ENCODE results near the gene NLRP3. TPM values are rescaled to one million over a fixed set of nuclear protein-coding genes. Genes with fewer than 3 reads are reported as not detected.
"Not testable (repeated sequence)": the region's sequence is repeated elsewhere in the genome, so short reads cannot be mapped to it uniquely, and the experiment has no call there.

NLRP3 gene
- 1 to 10 TPM in 2 of 3 donors, under 1 TPM in 1; 0.90 to 1.2 (median 1.0) TPM for polyA plus RNA-seq (ENCODE audit: insufficient read length in 3 of 3)

DNA sequence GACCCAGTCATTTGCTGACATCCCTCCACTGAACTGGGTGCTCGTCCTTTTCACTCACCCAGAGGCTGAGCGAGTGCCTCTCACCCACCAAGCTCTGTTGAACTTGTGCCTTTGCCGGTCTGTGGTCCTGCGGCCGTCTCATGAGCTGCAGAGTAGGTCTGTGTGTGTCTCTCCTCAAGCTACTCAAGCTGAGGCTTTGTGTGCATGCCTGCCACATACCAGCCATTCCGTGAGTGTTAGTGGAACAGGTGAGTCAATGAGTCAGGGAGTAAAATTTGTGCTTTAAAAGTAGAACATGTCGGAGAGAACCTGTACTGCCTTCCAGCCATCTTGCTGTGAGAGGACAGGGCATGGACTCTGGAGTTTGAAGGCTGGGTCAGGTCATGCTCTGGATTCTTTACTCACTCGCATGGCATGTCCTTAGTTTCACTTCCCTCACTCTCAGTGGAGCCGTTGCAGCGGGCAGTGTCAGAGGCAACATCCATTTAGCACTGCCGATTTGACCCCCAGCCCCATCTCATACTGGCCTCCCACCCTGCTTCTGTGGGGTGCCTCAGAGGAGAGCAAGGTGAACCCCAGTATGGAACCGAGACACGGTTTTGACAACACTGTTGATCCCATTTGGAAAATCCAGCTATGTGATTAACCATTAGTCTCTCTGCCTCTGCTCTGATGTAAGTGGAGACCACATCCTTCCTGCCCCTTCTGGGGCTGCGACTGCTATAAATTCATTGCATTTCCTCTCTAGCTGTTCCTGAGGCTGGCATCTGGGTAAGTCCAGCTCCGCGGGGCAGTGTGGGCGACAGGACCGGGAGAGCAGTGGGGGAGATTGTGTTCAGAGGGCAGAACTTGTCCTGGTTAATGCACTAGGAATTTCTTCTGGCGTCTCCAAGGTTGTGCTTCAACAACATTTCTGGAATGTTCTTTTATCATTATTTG, at the start of gene NLRP3:
Gene NLRP3, plus strand, starts transcription at position 751 of the 939 bp plus-strand sequence. CDS start 2,628 bp downstream, outside the sequence.
- DNase-seq (ENCODE audit: low read depth in 3 of 3, low spot score in 2 of 3) = no peak

DNA sequence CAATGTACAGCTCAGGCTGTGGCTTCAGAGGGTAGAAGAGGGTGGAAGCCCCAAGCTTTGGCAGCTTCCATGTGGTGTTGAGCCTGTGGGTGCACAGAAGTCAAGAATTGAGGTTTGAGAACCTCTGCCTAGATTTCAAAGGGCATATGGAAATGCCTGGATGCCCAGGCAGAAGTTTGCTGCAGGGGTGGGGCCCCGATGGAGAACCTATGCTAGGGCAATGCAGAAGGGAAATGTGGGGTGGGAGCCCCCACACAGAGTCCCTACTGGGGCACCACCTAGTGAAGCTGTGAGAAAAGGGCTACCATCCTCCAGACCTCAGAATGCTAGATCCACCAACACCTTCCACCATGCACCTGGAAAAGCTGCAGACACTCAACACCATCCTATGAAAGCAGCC, 49.6 kb upstream of the NLRP3 start:
- DNase-seq (ENCODE audit: low read depth in 3 of 3, low spot score in 2 of 3) = not testable (repeated sequence)

DNA sequence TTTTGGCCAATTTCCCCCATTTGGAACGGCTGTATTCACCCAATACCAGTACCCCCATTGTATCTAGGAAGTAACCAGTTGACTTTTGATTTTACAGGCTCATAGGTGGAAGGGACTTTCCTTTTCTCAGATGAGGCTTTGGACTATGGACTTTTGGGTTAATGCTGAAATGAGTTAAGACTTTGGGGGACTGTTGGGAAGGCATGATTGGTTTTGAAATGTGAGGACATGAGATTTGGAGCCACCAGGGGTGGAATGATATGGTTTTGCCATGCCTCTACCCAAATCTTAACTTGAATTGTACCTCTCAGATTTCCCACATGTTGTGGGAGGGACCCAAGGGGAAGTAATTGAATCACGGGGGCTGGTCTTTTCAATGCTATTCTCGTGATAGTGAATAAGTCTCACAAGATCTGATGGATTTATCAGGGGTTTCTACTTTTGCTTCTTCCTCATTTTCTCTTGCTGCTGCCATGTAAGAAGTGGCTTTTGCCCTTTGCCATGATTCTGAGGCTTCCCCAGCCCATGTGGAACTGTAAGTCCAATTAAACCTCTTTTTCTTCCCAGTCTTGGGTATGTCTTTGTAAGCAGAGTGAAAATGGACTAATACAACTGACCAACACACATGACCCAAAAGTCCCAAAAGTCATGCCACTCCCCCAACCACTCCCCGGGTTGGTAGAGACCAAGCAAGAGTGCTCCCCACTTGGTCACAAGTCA, 48.9 kb upstream of the NLRP3 start:
- DNase-seq (ENCODE audit: low read depth in 3 of 3, low spot score in 2 of 3) = no peak

DNA sequence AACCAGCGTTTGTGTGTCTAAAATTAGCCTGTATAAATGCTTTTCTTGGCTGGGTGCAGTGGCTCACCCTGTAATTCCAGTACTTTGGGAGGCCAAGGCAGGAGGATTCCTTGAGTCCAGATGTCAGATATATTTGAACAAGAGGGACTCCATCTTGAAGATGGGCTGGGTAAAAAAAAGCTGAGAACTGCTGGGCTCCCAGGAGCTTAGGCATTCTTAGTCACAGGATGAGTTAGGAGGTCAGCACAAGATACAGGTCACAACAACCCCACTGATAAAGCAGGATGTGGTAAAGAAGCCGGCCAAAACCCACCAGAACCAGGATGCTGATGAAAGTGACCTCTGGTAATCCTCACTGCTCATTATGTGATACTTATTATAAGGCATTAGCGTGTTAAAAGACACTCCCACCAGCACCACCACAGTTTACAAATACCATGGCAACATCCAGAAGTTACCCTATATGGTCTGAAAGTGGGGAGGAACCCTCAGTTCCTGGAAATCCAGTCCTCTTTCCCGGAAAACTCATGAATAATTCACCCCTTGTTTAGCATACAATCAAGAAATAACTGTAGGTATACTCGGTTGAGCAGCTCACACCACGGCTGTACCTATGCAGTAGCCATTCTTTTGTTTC, 48.1 kb upstream of the NLRP3 start:
- DNase-seq (ENCODE audit: low read depth in 3 of 3, low spot score in 2 of 3) = no peak

DNA sequence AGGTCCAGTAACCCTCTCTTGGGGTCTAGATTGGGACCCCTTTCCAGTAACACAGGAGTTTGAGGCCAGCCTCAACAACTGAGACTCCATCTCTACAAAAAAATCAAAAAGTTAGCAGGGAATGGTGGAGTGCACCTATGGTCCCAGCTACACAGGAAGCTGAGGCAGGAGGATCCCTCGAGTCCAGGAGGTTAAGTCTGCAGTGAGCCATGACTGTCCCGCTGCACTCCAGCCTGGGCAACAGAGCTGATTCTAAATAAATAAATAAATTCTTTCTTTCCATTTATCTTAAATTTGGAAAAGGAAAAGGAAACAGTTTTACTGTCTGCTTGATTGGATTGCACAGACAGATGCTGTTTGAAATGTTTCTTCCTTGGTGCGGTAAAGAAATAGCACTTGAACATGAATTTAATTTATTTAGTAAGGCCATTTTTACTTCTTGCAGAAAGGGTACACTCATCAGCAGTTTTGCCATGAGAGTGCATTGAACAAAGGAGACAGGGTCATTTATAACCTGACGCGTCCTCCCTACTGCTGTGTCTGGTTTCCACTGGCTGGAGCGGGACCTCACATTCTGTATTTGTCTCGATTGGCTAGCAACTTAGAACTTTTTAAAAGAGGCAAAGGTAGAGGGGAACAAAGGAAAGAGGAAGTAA, 47.4 kb upstream of the NLRP3 start:
- no peak for DNase-seq (ENCODE audit: low read depth in 3 of 3, low spot score in 2 of 3)

DNA sequence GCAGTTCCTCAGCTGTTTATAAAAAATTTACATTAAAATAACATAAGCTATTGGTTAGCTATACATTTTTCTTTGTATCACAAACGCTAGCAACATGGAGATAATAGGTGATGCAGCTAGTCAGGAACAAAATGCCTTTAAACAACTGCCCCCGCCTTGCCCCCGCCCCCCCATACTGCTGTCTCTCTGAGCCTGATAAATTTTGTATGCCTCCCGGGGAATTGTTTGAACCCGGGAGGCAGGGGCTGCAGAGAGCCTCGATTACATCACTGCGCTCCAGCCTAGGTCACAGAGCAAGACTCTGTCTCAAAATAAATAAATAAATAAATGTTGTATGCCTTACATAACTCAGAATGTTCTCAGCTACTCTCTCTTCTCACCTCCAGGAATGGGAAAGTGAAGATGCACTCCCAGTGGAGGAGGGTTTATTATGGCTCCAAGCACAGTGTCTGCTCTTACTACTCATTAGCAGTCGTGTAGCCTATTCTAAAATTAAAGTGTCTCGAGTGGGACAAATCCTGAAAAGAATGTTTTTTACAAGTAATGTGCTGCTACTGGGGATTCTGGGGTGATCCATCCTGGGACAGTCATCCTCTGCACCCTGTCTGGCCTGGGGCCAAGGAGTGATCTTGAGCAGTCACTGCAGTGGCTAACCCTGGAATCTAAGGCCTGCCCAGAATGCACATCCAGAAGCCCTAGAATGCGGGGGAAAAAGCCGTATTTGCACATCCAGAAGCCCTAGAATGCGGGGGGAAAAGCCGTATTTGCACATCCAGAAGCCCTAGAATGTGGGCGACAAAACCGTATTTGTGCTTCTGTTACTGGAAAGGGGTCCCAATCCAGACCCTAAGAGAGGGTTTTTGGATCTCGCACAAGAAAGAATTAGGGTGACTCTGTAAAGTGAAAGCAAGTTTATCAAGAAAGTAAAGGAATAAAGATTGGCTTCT, 44.9 kb upstream of the NLRP3 start:
- no peak for DNase-seq (ENCODE audit: low read depth in 3 of 3, low spot score in 2 of 3)

DNA sequence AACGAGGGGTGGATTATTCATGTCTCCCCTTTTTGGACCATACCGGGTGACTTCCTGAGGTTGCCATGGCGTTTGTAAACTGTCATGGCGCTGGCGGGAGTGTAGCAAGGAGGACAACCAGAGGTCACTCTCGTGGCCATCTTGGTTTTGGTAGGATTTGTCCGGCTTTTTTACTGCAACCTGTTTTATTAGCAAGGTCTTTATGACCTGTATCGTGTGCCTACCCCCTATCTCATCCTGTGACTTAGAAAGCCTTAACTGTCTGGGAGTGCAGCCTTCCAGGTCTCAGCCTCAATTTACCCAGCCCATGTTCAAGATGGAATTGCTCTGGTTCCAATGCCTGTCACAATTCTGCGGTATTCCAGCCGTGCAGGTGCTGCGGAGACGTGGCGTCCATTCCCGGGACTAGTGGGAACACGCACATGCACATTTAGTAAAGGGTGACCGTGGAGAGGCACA, 44.1 kb upstream of the NLRP3 start:
- no peak for DNase-seq (ENCODE audit: low read depth in 3 of 3, low spot score in 2 of 3)

DNA sequence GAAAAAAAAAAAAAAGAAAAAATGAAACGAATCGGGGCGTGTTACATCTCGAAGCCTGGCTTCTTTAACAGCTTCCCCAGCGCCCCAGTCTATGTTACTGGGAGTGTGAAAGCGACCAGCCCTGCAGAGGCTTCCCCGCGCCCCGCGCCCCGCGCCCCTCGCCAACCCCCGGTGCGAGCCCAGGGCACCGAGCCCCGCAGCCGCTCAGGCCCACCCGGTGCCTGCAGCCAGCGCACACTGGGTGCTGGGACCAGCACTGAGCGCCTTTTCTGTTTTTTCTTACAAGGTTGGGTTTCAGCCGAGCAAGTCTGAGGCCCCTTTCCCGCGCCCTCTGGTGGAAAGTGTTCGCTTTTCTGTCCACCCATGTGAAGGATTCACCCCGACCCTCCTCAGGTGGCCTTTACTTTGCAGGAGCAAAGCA, 42.2 kb upstream of the NLRP3 start:
- no peak for DNase-seq (ENCODE audit: low read depth in 3 of 3, low spot score in 2 of 3)

DNA sequence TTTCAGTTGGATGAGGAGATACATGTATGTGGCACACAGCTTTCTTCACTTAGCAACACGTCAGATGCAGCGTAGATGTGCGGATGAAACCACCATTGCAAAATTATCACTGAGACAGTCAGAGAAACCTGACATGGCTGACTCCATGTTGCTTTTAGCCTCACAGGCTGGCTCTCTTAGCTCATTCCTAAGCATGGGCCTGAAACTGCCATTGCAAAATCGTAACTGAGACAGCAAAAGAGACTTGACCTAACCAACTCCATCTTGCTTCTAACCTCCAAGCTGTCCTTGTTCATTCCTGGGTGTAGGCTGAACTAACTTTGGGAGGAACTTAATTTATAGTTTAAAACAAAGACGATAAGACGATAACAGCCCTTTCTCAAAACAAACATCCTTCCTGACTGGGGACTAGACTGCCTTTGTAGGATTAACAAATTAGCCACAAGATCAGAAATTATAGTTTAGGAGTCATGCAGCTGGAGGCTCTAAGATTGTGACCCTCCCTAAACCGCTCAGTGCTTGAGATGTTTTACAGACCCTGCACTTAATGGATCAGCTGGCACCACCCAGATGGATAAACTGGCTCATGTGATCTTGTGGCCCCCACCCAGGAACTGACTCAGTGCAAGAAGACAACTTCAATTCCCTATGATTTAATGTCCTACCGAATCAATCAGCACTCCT, 41.2 kb upstream of the NLRP3 start:
- DNase-seq (ENCODE audit: low read depth in 3 of 3, low spot score in 2 of 3) = not testable (repeated sequence)

DNA sequence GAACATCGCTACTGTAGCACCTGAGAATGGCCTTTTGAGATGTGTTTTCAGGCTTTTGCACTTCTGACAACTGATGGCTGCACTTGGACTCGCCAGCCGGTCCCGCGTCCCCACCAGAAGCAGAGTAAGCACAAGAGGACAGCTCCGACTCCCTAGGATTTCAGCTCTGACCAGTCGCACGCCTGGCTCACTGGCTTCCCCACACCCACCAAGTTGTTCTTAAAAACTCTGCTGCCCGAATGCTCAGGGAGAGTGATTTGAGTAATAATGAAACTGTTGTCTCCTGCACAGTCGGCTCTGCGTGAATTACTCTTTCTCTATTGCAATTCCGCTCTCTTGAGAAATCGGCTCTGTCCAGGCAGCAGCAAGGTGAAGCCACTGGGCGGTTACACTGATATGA, 40.2 kb upstream of the NLRP3 start:
- DNase-seq (ENCODE audit: low read depth in 3 of 3, low spot score in 2 of 3) = no peak

DNA sequence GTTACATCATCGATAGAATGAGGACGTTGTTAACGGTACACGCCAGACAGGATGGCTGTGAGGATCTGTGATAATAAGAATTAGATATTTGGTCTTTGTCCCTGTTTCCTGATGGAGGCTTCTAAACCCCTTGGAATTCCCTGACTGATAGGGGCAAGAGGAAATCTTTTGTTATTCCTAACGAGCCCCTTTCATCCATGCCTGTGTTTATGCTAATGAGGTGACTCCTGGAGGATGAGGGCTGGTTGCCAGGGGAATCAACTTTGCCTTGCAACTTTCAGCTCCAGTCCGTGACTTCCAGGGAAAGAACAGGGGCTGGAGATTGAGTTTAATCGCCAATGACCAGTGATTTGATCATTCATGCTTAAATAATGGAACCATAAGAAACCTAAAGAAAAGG, 39.3 kb upstream of the NLRP3 start:
- DNase-seq (ENCODE audit: low read depth in 3 of 3, low spot score in 2 of 3) = no peak

DNA sequence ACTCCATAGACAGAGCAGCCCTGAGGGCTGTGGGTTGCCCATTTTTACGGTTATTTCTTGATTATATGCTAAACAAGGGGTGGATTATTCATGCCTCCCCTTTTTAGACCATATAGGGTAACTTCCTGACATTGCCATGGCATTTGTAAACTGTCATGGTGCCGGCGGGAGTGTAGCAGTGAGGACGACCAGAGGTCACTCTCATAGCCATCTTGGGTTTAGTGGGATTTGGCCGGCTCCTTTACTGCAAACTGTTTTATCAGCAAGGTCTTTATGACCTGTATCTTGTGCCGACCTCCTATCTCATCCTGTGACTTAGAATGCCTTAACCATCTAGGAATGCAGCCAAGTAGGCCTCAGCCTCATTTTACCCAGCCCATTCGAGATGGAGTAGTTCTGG, 38.3 kb upstream of the NLRP3 start:
- DNase-seq (ENCODE audit: low read depth in 3 of 3, low spot score in 2 of 3) = not testable (repeated sequence)

DNA sequence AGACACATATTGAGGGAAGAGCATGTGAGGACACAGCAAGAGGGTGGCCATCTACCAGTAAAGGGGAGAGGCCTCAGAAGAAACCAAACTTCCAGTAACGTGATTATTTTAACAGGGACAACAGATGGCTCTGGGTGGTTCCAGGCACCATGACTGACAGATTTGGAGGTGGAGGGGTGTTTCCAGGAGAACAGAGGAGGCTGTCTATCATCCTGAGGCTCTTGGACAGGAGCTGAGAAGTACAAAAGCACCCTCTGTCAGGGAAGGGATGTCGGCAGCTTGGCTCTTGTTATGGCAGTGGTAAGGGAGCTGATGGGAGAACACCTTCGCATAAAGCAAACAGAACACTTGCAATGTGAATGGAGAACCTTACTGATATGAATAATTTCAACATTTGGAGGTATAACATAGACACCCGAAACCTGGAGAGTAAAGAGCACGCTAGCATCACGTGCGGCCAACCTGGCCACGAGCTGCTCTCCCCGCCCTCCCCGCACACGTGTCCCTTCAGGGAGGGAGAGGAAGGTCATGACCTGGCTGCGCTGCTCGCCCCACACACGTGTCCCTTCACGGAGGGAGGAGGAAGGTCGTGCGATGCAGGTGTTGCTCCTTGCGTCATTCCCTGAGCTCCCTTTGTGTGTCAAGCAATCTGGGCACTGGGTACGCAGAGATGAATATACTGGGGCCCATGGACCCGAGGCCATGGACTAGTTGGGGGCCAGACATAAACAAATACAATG, 37.5 kb upstream of the NLRP3 start:
- DNase-seq (ENCODE audit: low read depth in 3 of 3, low spot score in 2 of 3) = no peak

DNA sequence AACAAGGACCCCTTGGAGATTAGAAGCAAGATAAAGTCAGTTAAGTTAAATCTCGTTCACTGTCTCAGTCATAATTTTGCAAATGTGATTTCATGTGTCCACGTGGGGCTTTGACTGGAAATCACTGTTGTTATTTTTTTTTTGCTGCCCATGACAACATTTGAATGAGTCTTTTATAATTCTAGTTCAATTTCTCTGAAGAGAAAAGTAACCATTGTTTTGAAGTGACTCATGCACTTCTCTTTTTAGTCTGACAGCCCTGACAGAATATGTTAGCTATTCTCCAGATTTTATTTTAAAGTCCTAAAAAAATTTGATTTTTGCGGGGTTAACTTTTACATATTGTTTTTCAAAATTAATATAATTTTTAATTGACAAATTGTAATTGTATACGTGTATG, 30.7 kb upstream of the NLRP3 start:
- DNase-seq (ENCODE audit: low read depth in 3 of 3, low spot score in 2 of 3) = no peak

DNA sequence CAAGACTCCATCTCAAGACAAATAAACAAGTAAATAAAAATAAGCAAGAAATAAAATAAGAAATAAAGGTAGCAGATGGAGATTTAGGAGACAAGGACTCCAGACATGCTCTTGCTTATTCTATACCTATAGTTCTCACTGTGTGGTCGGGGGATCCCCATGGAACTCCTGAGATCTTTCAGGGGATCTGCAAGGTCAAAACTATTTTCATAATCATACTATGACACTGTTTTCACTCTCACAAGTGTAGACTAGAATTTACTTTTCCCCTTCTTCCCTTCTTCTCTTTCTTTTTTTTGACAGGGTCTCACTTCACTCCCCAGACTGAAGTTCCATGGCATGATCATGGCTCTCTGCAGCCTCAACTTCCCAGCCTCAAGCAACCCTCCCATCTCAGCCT, 29.8 kb upstream of the NLRP3 start:
- no peak for DNase-seq (ENCODE audit: low read depth in 3 of 3, low spot score in 2 of 3)

DNA sequence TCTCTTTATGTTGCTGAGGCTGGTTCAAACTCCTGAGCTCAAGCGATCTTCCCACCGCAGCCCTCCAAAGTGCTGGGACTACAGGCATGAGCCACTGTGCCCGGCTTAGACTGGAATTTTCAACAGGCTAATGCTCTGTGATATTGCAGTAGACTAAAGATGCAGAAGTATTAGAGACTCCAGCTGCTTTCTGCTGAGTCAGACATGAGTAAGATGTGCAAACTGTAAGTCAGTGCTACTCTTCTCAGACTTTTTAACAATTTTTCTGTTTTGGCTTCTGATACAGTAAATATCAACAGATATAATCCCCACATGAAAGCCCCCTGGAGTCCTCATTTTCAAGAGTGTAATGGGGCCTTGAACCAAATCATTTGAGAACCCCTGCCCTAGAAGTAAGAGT, 29.3 kb upstream of the NLRP3 start:
- no peak for DNase-seq (ENCODE audit: low read depth in 3 of 3, low spot score in 2 of 3)

DNA sequence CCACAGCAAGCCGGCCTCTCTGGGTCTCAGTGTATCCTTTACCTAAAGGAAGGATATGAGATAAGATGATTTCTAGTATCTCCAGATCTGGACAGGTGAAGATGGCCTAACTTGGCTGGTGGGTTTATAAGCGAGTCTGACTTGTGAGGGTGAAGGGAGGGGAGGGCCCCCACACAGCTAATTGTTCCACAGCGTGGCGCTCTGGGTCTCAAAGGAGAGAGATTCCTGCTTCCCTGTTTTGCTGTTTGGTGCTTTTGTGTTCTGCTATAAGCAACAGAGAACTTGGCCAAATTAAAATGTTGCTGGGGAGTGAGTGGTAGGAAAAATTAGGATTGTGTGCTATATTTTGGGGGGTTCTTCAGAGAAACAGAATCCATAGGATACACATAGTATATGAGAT, 28.9 kb upstream of the NLRP3 start:
- DNase-seq (ENCODE audit: low read depth in 3 of 3, low spot score in 2 of 3) = no peak

DNA sequence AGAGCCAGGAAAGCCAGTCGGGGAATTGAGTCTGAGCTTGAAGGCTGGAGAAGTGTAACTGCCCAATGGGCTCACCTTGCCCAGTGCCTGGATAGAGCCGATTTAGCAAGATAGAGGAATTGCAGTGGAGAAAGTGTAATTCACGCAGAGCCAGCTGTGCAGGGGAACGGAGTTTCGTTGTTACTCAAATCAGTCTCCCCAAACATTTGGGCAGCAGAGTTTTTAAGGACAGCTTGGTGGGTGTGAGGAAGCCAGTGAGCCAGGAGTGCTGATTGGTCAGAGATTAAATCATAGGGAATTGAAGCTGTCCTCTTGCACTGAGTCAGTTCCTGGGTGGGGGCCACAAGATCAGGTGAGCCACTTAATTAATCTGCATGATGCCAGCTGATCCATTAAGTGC, 28.4 kb upstream of the NLRP3 start:
- DNase-seq (ENCODE audit: low read depth in 3 of 3, low spot score in 2 of 3) = no peak

Data from right renal cortex interstitium (tissue), 3 donors.